Erythroblast (primary cell): ENCODE data around the gene CSRP1.
"Not testable (repeated sequence)": the region's sequence is repeated elsewhere in the genome, so short reads cannot be mapped to it uniquely, and the experiment has no call there.

Experiments
- DNase-seq, 2 experiments: peaks; one replicate each; lab custom pipeline; 2025; lab: John Stamatoyannopoulos, UW
- GATA1 ChIP-seq: IDR thresholded peaks from 2 replicates; pipeline ENCODE4 v1.6.1; 2011; ENCODE audit warnings: low read depth, mild to moderate bottlenecking, control low read depth, low read length, moderate library complexity
- POLR2A ChIP-seq: IDR thresholded peaks from 2 replicates; pipeline ENCODE4 v1.6.1; 2011; ENCODE audit warnings: mild to moderate bottlenecking, low read length

The CSRP1 gene

DNA sequence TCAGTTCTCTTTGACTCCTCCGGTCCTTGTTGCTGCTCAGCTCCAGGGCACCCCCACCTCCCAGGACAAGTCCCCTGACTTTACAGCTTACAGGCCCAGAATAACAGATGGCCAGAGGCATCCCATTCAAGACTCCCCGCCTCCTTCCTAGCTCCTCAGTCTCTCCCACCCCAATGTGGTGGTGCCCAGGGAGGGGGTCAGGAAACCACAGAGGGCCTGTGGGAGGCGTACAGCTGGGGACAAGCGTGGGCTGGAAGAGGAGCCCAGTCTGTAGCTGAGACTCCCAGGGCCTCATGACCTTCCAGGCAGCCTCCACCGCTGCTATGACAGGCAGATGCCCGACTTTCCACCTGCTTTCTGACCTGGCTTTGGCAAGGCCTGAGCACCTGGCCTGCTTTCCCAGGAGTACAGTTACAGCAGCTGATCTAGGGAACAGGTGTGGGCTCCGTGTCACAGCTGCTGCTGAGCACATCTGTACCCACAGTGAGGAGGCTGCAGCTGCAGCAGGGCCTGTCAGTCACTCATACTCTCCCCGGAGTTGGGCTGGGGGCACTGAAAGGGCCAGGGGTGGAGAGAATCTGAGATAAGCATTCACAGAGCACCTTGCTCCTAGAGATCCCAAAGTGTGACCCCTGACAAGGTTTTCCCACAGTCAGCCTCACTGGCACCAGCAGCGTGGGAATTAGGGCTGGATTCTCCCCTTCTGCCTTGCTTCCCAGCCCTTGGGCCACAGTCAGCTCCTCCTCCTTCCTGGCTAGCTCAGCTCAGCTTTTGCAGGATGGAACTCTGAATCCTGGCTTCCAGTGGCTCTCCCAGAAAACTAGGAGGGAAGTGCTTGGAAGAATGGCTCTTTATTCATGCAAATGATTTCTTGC, 24.9 kb upstream of the CSRP1 start:
- TF ChIP-seq POLR2A (no peak), GATA1 (no peak)
- DNase-seq, result no peak

DNA sequence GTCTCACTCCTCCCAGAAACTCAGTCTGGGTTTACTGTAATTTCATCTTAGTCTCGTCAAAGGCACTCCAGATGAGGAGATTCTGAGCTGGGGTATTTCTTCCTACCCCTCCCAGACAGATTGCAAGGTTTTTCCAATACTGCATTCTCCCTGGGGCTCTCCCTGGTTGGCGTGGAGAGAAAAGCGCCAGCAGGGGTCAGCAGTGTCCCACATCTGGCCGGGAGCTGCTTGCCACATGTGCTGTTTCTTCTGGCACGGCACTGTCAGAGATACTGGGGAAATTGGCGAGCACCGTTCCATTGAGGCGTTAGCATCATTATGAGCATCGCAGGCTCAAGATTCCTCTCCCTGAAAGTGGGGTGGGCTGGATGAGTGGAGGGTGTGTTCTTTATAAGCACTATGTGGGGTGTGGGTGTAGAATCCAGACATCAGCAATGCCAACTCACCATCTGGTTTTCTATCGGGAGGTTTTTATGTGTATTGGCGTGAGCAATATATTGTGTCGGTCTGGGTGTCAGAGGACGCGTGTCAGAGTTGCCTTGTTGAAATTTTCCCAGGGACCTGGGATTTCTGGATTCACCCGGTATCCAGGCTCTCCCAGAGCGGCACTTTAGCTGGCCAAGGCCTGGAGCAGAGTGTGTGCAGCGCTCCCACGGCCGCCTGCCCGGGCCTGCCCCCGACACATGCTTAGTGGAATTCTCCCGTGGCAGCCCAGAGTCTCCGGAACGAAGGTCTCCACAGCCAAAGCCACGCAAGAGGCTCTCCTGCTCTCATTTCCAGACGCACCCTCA, 24.0 kb upstream of the CSRP1 start:
- DNase-seq, result peak; percentile 58 to 67
- no peak for TF ChIP-seq POLR2A
- TF ChIP-seq GATA1, result no peak

DNA sequence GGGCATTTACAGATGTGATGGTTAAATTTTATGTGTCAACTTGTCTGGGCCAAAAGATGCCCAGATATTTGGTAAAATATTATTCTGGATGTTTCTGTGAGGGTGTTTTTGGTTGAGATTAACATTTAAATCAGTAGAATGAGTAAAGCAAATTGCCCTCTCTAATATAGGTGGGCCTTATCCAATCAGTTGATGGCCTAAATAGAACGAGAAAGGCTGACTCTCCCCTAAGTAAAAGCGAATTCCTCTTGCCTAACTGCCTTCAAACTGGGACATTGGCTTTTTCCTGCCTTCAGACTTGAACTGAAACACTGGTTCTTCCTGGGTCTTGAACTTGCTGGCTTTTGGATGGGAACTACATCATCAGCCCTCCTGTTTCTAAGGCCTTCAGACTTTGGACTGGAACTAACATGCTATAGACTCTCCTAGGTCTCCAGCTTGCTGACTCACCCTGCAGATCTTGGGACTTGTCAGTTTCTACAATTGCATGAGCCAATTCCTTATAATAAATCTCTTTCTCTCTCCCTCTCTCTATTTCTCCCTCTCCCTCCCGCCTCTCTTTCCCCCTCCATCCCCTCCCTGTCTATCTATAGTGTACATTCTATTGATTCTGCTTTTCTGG, 21.8 kb upstream of the CSRP1 start:
- TF ChIP-seq GATA1, result no peak
- no peak for TF ChIP-seq POLR2A
- DNase-seq, result no peak

DNA sequence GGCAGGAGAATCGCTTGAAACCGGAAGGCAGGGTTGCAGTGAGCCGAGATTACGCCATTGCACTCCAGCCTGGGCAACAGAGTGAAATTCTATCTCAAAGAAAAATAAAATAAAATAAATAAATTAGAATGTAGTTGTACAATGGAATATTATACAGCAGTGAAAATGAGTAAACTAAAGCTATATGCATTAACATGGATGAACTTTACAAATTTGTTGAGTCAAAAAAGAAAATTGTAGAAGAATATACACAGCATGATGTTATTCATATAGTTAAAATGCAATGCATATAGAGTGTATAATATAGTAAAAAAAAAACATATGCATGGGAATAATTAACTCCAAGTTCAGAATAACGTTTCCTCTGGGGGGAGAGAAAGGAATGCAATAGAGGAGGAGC, 21.0 kb upstream of the CSRP1 start:
- no peak for DNase-seq
- TF ChIP-seq GATA1, result no peak
- no peak for TF ChIP-seq POLR2A

DNA sequence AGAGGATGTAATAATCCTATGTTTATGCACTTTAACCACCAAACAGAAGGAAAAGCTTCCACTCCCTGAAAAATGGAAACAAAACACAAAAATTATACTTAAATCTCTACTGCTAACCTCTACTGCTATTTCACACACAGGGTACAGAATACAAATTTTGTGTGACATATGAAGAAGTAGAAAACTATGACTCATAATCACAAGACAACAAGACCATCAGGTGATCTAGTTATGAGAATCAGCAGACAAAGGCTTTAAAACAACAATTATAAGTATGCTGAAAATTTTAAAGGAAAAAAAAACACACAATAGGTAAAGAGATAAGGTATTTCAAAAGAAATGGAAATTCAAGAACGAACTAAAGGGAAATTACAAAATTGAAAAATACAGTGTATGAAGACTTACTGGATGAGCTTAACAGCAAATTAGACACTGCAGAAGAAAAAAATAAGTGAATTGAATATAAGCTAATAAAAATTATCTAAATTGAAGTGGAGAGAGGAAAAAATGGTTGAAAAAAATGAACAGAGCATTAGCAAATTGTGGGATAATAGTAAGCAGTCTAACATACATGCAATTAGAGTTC, 18.4 kb upstream of the CSRP1 start:
- TF ChIP-seq POLR2A (no peak), GATA1 (no peak)
- no peak for DNase-seq

DNA sequence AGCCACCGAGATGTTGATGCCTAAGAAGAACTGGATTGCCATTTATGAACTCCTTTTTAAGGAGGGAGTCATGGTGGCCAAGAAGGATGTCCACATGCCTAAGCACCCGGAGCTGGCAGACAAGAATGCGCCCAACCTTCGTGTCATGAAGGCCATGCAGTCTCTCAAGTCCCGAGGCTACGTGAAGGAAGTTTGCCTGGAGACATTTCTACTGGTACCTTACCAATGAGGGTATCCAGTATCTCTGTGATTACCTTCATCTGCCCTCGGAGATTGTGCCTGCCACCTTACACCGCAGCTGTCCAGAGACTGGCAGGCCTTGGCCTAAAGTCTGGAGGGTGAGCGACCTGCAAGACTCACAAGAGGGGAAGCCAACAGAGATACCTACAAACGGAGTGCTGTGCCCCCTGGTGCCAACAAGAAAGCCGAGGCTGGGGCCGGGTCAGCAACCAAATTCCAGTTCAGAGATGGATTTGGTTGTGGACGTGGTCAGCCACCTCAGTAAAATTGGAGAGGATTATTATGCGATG, 13.2 kb upstream of the CSRP1 start:
- not testable (repeated sequence) for DNase-seq

DNA sequence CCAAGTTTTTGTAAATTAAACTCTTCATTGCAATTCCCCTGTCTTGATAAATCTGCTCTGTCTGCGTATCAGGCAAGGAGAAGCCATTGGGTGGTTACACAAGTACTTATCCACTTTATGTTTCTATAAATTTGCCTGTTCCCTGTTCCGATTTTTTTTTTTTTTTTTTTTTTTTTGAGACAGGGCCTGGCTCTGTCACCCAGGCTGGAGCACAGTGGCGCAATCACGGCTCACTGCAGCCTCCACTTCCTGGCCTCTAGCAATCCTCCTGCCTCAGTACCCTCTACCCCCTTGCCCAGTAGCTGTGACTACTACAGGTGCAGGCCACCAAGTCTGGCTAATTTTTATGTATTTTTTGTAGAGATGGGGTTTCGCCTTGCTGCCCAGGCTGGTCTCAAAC, 11.1 kb upstream of the CSRP1 start:
- DNase-seq, result no peak

DNA sequence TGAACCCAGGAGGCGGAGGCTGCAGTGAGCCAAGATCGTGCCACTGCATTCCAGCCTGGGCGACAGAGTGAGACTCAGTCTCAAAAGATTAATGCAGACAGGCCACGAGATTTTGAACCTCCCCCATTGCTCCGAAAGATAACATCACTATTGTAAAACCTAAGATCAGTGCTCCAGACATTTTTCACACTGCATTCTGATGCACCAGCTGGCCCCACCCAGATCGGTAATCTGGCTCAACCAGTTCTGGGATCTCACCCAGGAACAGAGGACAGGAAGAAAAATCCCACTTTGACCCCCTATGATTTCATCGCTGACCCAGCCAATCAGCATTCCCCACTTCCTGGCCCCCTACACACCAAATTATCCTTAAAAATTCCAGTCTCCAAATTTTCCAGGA, 10.7 kb upstream of the CSRP1 start:
- TF ChIP-seq GATA1, result no peak
- TF ChIP-seq POLR2A, result no peak
- DNase-seq, result no peak

More for the DNA sequence above, 11.1 kb upstream of the CSRP1 start:
- no peak for TF ChIP-seq GATA1

DNA sequence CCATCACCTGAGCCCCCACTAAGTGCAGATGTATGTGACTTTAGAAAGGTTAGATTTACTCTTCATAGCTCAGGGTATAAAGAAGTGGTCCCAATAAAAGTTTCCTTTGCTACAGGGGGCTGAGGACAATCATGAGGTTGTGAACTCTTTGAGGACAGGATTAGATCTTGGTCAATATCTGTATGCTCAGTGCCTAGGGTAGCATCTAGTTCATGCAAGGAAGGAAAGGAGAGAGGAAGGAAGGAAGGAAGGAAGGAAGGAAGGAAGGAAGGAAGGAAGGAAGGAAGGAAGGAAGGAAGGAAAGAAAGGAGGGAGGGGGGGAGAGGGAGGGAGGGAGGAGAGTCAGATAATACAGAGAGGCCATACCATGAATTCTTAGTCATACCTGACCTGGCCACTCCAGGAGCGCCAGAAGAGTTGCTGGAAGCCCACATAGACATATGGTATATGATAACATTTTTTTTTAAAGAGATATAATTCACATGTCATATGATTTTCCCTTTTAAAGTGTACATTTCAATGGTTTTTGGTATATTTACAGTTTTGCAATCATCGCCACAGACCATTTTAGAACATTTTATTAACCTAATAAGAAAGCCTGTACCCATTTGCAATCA, 9.7 kb upstream of the CSRP1 start:
- no peak for DNase-seq
- TF ChIP-seq GATA1 (no peak), POLR2A (no peak)

DNA sequence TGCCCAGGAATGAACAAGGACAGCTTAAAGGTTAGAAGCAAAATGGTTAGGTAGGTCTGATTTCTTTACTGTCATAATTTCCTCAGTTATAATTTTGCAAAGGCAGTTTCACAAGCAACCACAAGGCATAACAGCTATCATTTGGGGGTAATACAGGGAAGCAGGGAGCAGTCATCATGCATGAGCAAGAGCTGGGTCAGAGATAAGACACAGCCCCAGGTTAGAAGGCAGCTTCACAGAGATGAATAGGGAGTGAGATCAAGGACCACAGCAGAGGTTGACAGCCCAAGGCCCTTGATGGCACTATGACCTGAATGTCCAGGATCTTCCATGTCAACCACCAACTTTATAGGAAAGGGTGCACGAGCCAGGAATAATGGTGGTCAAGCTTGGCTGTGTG, 9.0 kb upstream of the CSRP1 start:
- peak; percentile 52 to 67 for DNase-seq
- no peak for TF ChIP-seq GATA1
- TF ChIP-seq POLR2A, result no peak

DNA sequence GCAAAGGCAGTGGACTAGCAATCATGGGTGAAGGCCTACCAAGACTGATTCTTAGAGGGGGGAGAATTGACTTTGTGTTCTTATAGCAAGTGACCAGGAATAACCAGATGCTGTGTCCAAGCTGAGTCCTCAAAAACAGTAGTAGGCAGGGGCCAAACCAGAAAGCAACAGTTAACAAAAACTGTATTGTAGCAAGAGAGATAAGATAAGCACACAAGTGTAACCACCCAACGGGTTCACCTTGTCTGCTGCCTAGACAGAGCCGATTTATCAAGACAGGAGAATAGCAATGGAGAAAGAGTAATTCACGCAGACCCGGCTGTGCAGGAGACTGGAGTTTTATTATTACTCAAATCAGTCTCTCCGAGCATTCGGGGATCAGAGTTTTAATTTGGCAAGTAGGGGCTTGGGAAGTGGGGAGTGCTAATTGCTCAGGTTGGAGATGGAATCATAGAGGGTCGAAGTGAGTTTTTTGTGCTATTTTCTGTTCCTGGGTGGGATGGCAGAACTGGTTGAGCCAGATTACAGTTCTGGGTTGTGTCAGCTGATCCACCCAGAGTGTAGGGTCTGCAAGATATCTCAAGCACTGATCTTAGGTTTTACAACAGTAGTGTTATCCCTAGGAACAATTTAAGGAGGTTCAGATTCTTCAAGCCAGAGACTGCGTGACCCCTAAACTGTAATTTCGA, 8.3 kb upstream of the CSRP1 start:
- DNase-seq, result peak; percentile 25 to 72
- TF ChIP-seq POLR2A (no peak), GATA1 (no peak)

DNA sequence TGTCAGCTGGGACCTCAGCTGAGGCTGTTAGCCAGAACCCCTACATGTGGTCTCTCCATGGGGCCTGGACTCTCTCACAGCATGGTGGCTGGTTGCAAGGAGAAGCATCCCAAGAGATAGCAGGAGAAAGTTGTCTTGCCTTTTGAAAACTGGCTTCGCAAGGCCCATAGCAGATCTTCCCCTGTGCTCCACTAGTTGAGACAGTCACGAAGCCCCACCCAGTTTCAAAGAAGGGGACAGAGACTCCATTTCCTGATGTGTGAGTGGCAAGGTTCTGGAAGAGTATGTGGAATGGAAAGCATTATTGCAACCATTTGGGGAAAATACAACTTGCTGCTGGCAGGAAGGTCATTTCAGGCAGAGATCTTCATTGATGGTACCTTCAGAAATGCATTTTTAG, 7.5 kb upstream of the CSRP1 start:
- no peak for TF ChIP-seq POLR2A
- TF ChIP-seq GATA1, result no peak
- peak; percentile 25 to 29 for DNase-seq
